OCI-LY7 (cell line): ENCODE data around the gene GSG1. TPM values are rescaled to one million over a fixed set of nuclear protein-coding genes. Genes with fewer than 3 reads are reported as not detected.

ENCODE experiments used
- BruUV-seq: library from RNA; stranded (reverse); fragments of 400-500 nt; replicated peaks from 2 replicates; lab custom pipeline; 2021; lab: Mats Ljungman, UMichigan
- CTCF ChIA-PET: fragments of 300-600 bp; sonication (Branson Sonifier 250); formaldehyde crosslinking; loops from one replicate; lab custom pipeline; 2022; ENCODE audit warnings: antibody characterized with exemption; ENCODE audit not compliant: unreplicated experiment; lab: Charles Lee
- POLR2A ChIA-PET: fragments of 300-600 bp; sonication (Branson Sonifier 250); formaldehyde crosslinking; loops from one replicate; lab custom pipeline; 2022; ENCODE audit warnings: antibody characterized with exemption; lab: Charles Lee
- DNase-seq: peaks from one replicate; pipeline ENCODE4 v3.0.0-alpha.2; 2015; ENCODE audit warnings: low spot score
- H2AFZ ChIP-seq: fragments of 200-600 bp; sonication (generic), shearing (Covaris generic); 2 replicates; pipeline ENCODE4 v1.6.1; 2014; ENCODE audit warnings: mild to moderate bottlenecking, antibody characterized with exemption, low read length, moderate library complexity
- H3K27ac ChIP-seq: fragments of 200-600 bp; sonication (generic); 2 replicates; pipeline ENCODE4 v1.5.1; 2014; ENCODE audit warnings: mixed run types, low read depth, mild to moderate bottlenecking, moderate library complexity, low read length, inconsistent platforms; ENCODE audit not compliant: poor library complexity, severe bottlenecking
- H3K36me3 ChIP-seq: fragments of 200-600 bp; sonication (generic); 2 replicates; pipeline ENCODE4 v1.6.1; 2014; ENCODE audit warnings: mild to moderate bottlenecking, antibody characterized with exemption, low read length, moderate library complexity, mixed read lengths; ENCODE audit not compliant: insufficient read depth
- H3K4me1 ChIP-seq: fragments of 200-600 bp; sonication (generic); 2 replicates; pipeline ENCODE4 v1.5.1; 2014; ENCODE audit warnings: mild to moderate bottlenecking, low read length; ENCODE audit not compliant: insufficient read depth, poor library complexity, severe bottlenecking
- H3K4me2 ChIP-seq: fragments of 200-600 bp; sonication (generic); 2 replicates; pipeline ENCODE4 v1.6.1; 2014; ENCODE audit warnings: mild to moderate bottlenecking, low read length
- H3K4me3 ChIP-seq: fragments of 200-600 bp; sonication (generic); 2 replicates; pipeline ENCODE4 v1.5.1; 2014; ENCODE audit warnings: mild to moderate bottlenecking, low read depth, low read length; ENCODE audit not compliant: poor library complexity, severe bottlenecking
- H3K79me2 ChIP-seq: fragments of 200-600 bp; sonication (generic); 2 replicates; pipeline ENCODE4 v1.6.1; 2016; ENCODE audit warnings: low read depth, mild to moderate bottlenecking, low read length, moderate library complexity, mixed read lengths; ENCODE audit not compliant: insufficient read depth
- H3K9me2 ChIP-seq: fragments of 200-600 bp; sonication (generic); 2 replicates; pipeline ENCODE4 v1.6.1; 2016; ENCODE audit warnings: mild to moderate bottlenecking, low read length, mixed read lengths; ENCODE audit not compliant: insufficient read depth
- H3K9me3 ChIP-seq: fragments of 200-600 bp; sonication (generic); 2 replicates; pipeline ENCODE4 v1.6.1; 2014; ENCODE audit warnings: mild to moderate bottlenecking, mixed run types, low read length, mixed read lengths
- H4K20me1 ChIP-seq: fragments of 200-600 bp; sonication (generic); 2 replicates; pipeline ENCODE4 v1.6.1; 2014; ENCODE audit warnings: mild to moderate bottlenecking, antibody characterized with exemption, low read length, moderate library complexity, mixed read lengths; ENCODE audit not compliant: insufficient read depth
- CTCF ChIP-seq: fragments of 200-600 bp; sonication (generic); conservative IDR thresholded peaks from 2 replicates; pipeline ENCODE4 v1.5.1; 2014; ENCODE audit warnings: mild to moderate bottlenecking, antibody characterized with exemption, low read length, moderate library complexity, mixed read lengths
- EZH2phosphoT487 ChIP-seq: fragments of 200-600 bp; sonication (generic); IDR thresholded peaks from 2 replicates; pipeline ENCODE4 v1.6.1; 2018; ENCODE audit warnings: low read depth, borderline replicate concordance, mild to moderate bottlenecking, mixed run types, antibody characterized with exemption, low read length, moderate library complexity, mixed read lengths
- intact Hi-C: fragments of 100-400 bp; cut with micrococcal nuclease; formaldehyde crosslinking; loops from one replicate; pipeline ENCODE4 v1.10.0; 2022; ENCODE audit not compliant: unreplicated experiment
- total RNA-seq, 2 experiments: library from RNA; depleted of rRNA in 1 of 2; stranded (reverse); fragments of >200 nt in 1 of 2; shearing (Covaris generic) in 1 of 2; gene quantifications; 2 replicates each; pipeline ENCODE4 v1.2.3, GENCODE V29; 2014 to 2022

The GSG1 gene
- total RNA-seq, 2 experiments from 2014 or later: not detected

DNA sequence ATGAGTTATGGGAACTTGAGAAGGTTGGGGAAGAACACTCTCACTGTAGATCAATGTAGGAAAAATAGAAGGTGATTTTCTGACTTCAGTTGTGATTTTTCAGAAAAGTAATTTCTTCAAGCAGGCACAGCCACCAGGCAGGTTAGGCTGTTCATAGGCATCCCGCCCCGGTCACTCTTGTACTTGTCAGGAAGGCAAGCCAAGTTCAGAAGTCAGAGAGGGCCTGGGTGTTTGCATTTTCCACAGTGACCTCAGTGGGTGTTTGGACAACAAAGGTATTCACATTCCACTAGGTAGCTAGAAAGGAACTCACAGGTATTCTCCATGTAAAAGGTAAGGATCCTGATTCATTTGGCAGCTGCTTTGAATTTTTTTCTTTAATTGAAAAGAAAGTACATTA lies 62.2 kb downstream of the GSG1 start:
- Histone ChIP-seq H3K4me3 (no peak overlapping the region), H2AFZ (no peak overlapping the region), H3K27ac (no peak overlapping the region), H3K36me3 (no peaks in the 10 kb centered on the region), H3K9me2 (no peaks in the 10 kb centered on the region), H3K4me2 (no peak overlapping the region), H3K79me2 (no peaks in the 10 kb centered on the region), H4K20me1 (no peaks in the 10 kb centered on the region), H3K4me1 (peaks cover 13% of the 10 kb centered on the region), H3K9me3 (no peaks in the 10 kb centered on the region)
- ChIA-PET CTCF (no interaction called here), POLR2A (interaction anchor here (0.6 kb wide), 1 partner anchor 1897 kb away, joined by 3 read pairs; no protein-coding TSS in a partner anchor)
- intact Hi-C loops: no loop called here
- TF ChIP-seq EZH2phosphoT487: no peak
- no peak for TF ChIP-seq CTCF
- BruUV-seq: no TSS peak
- DNase-seq: no peak

DNA sequence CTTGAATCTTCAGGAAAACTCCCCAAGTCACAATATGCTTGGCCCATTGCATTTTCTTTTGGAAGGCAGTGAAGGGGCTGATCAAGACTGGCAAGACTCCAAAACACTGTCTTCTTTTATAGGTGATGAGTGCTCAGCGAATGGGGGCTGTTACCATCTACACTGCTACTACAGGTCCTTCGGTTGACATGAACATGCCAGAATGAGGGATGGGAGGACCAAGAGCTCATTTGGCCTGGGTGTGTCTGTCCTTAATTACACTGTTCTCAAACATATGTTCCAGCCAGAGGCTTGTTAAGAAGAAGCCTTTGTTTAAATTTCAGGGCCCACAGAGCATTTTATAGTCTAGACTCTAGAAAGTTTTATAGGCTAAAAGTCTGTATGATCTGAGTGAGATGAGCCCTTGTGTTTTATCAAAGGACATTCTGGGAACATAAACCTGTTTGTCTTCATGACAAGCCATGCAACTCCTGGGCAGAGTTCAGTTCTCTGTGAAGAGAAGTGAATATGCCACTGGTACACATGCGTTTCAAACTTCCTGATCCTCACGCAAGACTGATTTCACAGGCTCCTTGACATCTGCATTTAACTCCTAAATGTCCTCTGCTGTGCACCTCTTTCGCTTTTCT lies 64.0 kb downstream of the GSG1 start:
- CTCF ChIA-PET: no interaction called here
- no peaks in the 10 kb centered on the region for H3K79me2 ChIP-seq
- H3K4me3 ChIP-seq: no peak overlapping the region
- no TSS peak for BruUV-seq
- POLR2A ChIA-PET: interaction anchor here (0.6 kb wide), 1 partner anchor 96 kb away, joined by 6 read pairs; no protein-coding TSS in a partner anchor
- H3K9me2 ChIP-seq: no peaks in the 10 kb centered on the region
- DNase-seq: peak; percentile 24
- no peaks in the 10 kb centered on the region for H3K9me3 ChIP-seq
- H3K4me1 ChIP-seq: peaks cover 5% of the 10 kb centered on the region
- H4K20me1 ChIP-seq: no peaks in the 10 kb centered on the region
- intact Hi-C loops: no loop called here
- H3K36me3 ChIP-seq: no peaks in the 10 kb centered on the region
- no peak overlapping the region for H3K27ac ChIP-seq
- TF ChIP-seq CTCF: no peak
- TF ChIP-seq EZH2phosphoT487: no peak
- H3K4me2 ChIP-seq: no peak overlapping the region
- 0 out of 2 replicates have a peak overlapping the region, but pooled peaks have one; percentile 30 for H2AFZ ChIP-seq

- no peaks in the 10 kb centered on the region for H3K9me2 ChIP-seq
- intact Hi-C loops: no loop called here
- TF ChIP-seq CTCF (no peak), EZH2phosphoT487 (no peak)
- no peak for DNase-seq
- H3K4me1 ChIP-seq: peaks cover 5% of the 10 kb centered on the region
- no peak overlapping the region for H3K4me2 ChIP-seq
- H3K36me3 ChIP-seq: no peaks in the 10 kb centered on the region
- no peak overlapping the region for H3K4me3 ChIP-seq
- H3K79me2 ChIP-seq: no peaks in the 10 kb centered on the region
- no TSS peak for BruUV-seq
- ChIA-PET CTCF (no interaction called here), POLR2A (interaction anchor here (0.6 kb wide), 1 partner anchor 95 kb away, joined by 6 read pairs; no protein-coding TSS in a partner anchor)
- H3K9me3 ChIP-seq: no peaks in the 10 kb centered on the region
- no peak overlapping the region for H3K27ac ChIP-seq
- no peak overlapping the region for H2AFZ ChIP-seq
- no peaks in the 10 kb centered on the region for H4K20me1 ChIP-seq
These were observed 64.8 kb downstream of the GSG1 start for GRCh38 chr12:13038491-13039161.
